HCT116 (cell line): ENCODE data around the gene TPRG1L. TPM values are rescaled to one million over a fixed set of nuclear protein-coding genes. Genes with fewer than 3 reads are reported as not detected.

Experiments
- ATAC-seq: fragments of 200-7000 bp; cut with Tn5 transposase; 2 replicates; pipeline ENCODE4 v1.9.1; 2020; ENCODE audit warnings: mild to moderate bottlenecking, moderate library complexity
- BruUV-seq: library from RNA; stranded (reverse); fragments of 400-500 nt; replicated peaks from 2 replicates; lab custom pipeline; 2021; lab: Mats Ljungman, UMichigan
- CTCF ChIA-PET: fragments of 300-600 bp; sonication (Branson Sonifier 250); formaldehyde crosslinking; loops from one replicate; lab custom pipeline; 2021; ENCODE audit warnings: antibody characterized with exemption; lab: Charles Lee
- POLR2A ChIA-PET: fragments of 300-600, 350-600 bp; sonication (Branson Sonifier 250); formaldehyde crosslinking; loops from one replicate; lab custom pipeline; 2021; ENCODE audit warnings: antibody characterized with exemption; lab: Charles Lee
- RAD21 ChIA-PET, 2 experiments: fragments of 300-600 bp; sonication (Branson Sonifier 250); formaldehyde crosslinking; loops; one replicate each; lab custom pipeline; 2023; ENCODE audit warnings: low total read pairs in 2 of 2; ENCODE audit not compliant: uncharacterized antibody in 2 of 2, unreplicated experiment in 2 of 2, low non-redundant PET in 1 of 2; lab: Charles Lee
- DNase-seq: peaks from one replicate; pipeline ENCODE4 v3.0.0-alpha.2; 2010; ENCODE audit warnings: low read depth, low spot score
- H2AFZ ChIP-seq: fragments of 200-600 bp; shearing (Covaris generic), sonication (generic); 2 replicates; pipeline ENCODE4 v1.6.1; 2017; ENCODE audit warnings: low read depth, mixed run types, mixed read lengths, antibody characterized with exemption, low read length; ENCODE audit not compliant: poor library complexity, severe bottlenecking
- H3K27ac ChIP-seq: 2 replicates; pipeline ENCODE4 v1.5.1; 2012; ENCODE audit warnings: low read depth, low read length
- H3K27me3 ChIP-seq: fragments of 200-600 bp; sonication (generic); 2 replicates; pipeline ENCODE4 v1.6.1; 2016; ENCODE audit warnings: mixed run types, low read length, mixed read lengths; ENCODE audit not compliant: insufficient read depth
- H3K36me3 ChIP-seq, 2 experiments: fragments of 200-500 bp in 1 of 2; fragments of 200-600 bp in 1 of 2; sonication (Bioruptor generic) in 1 of 2; sonication (generic) in 1 of 2; 2 replicates each; pipeline versions ENCODE4 v1.5.1 to v1.6.1; 2014 to 2016; ENCODE audit warnings: low read length in 2 of 2, inconsistent platforms in 1 of 2, mixed read lengths in 1 of 2, mixed run types in 1 of 2; ENCODE audit not compliant: insufficient read depth in 2 of 2, control insufficient read depth in 1 of 2
- H3K4me1 ChIP-seq, 2 experiments: fragments of 200-600 bp in 1 of 2; sonication (generic) in 1 of 2; 2 replicates each; pipeline versions ENCODE4 v1.5.1 to v1.6.1; 2012 to 2017; ENCODE audit warnings: low read length in 2 of 2, inconsistent platforms in 1 of 2, mild to moderate bottlenecking in 1 of 2, mixed read lengths in 1 of 2, mixed run types in 1 of 2, moderate library complexity in 1 of 2; ENCODE audit not compliant: insufficient read depth in 2 of 2, control insufficient read depth in 1 of 2
- H3K4me2 ChIP-seq: fragments of 200-600 bp; sonication (generic); 2 replicates; pipeline ENCODE4 v1.6.1; 2017; ENCODE audit warnings: mixed run types, low read length, mixed read lengths
- H3K4me3 ChIP-seq, 2 experiments: fragments of 200-600 bp in 1 of 2; sonication (generic) in 1 of 2; replicated peaks in 1 of 2; 2 replicates each; pipeline ENCODE4 v1.5.1; 2011 to 2016; ENCODE audit warnings: low read length in 2 of 2, control low read depth in 1 of 2, low read depth in 1 of 2, mild to moderate bottlenecking in 1 of 2, mixed read lengths in 1 of 2, mixed run types in 1 of 2
- H3K79me2 ChIP-seq: fragments of 200-600 bp; sonication (generic); 2 replicates; pipeline ENCODE4 v1.6.1; 2017; ENCODE audit warnings: mild to moderate bottlenecking, mixed run types, low read length, moderate library complexity, mixed read lengths; ENCODE audit not compliant: insufficient read depth
- H3K9ac ChIP-seq: fragments of 200-600 bp; sonication (generic); 2 replicates; pipeline ENCODE4 v1.6.1; 2016; ENCODE audit warnings: low read length, mixed read lengths
- H3K9me2 ChIP-seq: fragments of 200-600 bp; sonication (generic), shearing (Covaris generic); 2 replicates; pipeline ENCODE4 v1.6.1; 2017; ENCODE audit warnings: mixed run types, mild to moderate bottlenecking, moderate library complexity; ENCODE audit not compliant: insufficient read depth
- H3K9me3 ChIP-seq, 2 experiments: fragments of 200-500 bp in 1 of 2; fragments of 200-600 bp in 1 of 2; sonication (Bioruptor generic) in 1 of 2; sonication (generic) in 1 of 2; 2 replicates each; pipeline ENCODE4 v1.6.1; 2014 to 2017; ENCODE audit warnings: low read length in 2 of 2, mixed read lengths in 2 of 2, inconsistent platforms in 1 of 2, low read depth in 1 of 2, mild to moderate bottlenecking in 1 of 2, mixed run types in 1 of 2, moderate library complexity in 1 of 2; ENCODE audit not compliant: control insufficient read depth in 1 of 2, insufficient read depth in 1 of 2
- H4K20me1 ChIP-seq: fragments of 200-600 bp; sonication (generic), shearing (Covaris generic); 2 replicates; pipeline ENCODE4 v1.6.1; 2017; ENCODE audit warnings: mixed run types, mild to moderate bottlenecking, moderate library complexity; ENCODE audit not compliant: insufficient read depth
- CBX3 ChIP-seq: IDR thresholded peaks from 2 replicates; pipeline ENCODE4 v1.6.1; 2012; ENCODE audit warnings: low read depth
- CEBPB ChIP-seq: IDR thresholded peaks from 2 replicates; pipeline ENCODE4 v1.6.1; 2012; ENCODE audit warnings: low read depth
- EGR1 ChIP-seq: IDR thresholded peaks from 2 replicates; pipeline ENCODE4 v1.6.1; 2012; ENCODE audit warnings: low read depth
- ELF1 ChIP-seq: IDR thresholded peaks from 2 replicates; pipeline ENCODE4 v1.6.1; 2012; ENCODE audit warnings: low read depth, borderline replicate concordance
- EZH2 ChIP-seq: fragments of 200-600 bp; sonication (generic); IDR thresholded peaks from 2 replicates; pipeline ENCODE4 v1.6.1; 2017; ENCODE audit warnings: antibody characterized with exemption, mixed run types
- FOSL1 ChIP-seq: IDR thresholded peaks from 2 replicates; pipeline ENCODE4 v1.6.1; 2012; ENCODE audit warnings: low read depth
- JUND ChIP-seq: IDR thresholded peaks from 2 replicates; pipeline ENCODE4 v1.6.1; 2012
- POLR2A ChIP-seq: IDR thresholded peaks from 2 replicates; pipeline ENCODE4 v1.7.0; 2011; ENCODE audit warnings: borderline replicate concordance; ENCODE audit not compliant: insufficient read depth, insufficient read length; ENCODE audit errors: extremely low read depth
- POLR2AphosphoS5 ChIP-seq: IDR thresholded peaks from 2 replicates; pipeline ENCODE4 v1.6.1; 2011; ENCODE audit warnings: mild to moderate bottlenecking, low read depth, low read length, moderate library complexity
- RAD21 ChIP-seq: IDR thresholded peaks from 2 replicates; pipeline ENCODE4 v1.6.1; 2012; ENCODE audit warnings: low read depth, mild to moderate bottlenecking
- SIN3A ChIP-seq: IDR thresholded peaks from 2 replicates; pipeline ENCODE4 v1.6.1; 2012; ENCODE audit warnings: low read depth
- SP1 ChIP-seq: IDR thresholded peaks from 2 replicates; pipeline ENCODE4 v1.6.1; 2012; ENCODE audit warnings: low read depth
- SRF ChIP-seq: IDR thresholded peaks from 2 replicates; pipeline ENCODE4 v1.6.1; 2012; ENCODE audit warnings: low read depth
- TCF7L2 ChIP-seq: IDR thresholded peaks from 2 replicates; pipeline ENCODE4 v1.7.0; 2011; ENCODE audit warnings: borderline replicate concordance, inconsistent platforms; ENCODE audit not compliant: insufficient read depth, insufficient read length; ENCODE audit errors: extremely low read depth
- ZFX ChIP-seq: fragments of 450-650 bp; IDR thresholded peaks from 2 replicates; pipeline ENCODE4 v1.6.1; 2017
- ZNF274 ChIP-seq: fragments of 200-500 bp; sonication (Bioruptor generic); IDR thresholded peaks from 2 replicates; pipeline ENCODE4 v1.6.1; 2014; ENCODE audit warnings: mild to moderate bottlenecking, low read depth, low read length, inconsistent platforms
- intact Hi-C: fragments of 100-400 bp; cut with micrococcal nuclease; formaldehyde crosslinking; loops from 2 replicates; pipeline ENCODE4 v1.10.0; 2022
- total RNA-seq: library from RNA; stranded (reverse); gene quantifications from one replicate; pipeline ENCODE4 v1.2.1, GENCODE V29; 2021; ENCODE audit not compliant: unreplicated experiment
- TF ChIP-seq, protein P1 (sequence below): IDR thresholded peaks from 2 replicates; pipeline ENCODE4 v1.6.1; 2012
- TF ChIP-seq, protein P2 (sequence below): IDR thresholded peaks from 2 replicates; pipeline ENCODE4 v1.6.1; 2012
- TF ChIP-seq, protein P3 (sequence below): IDR thresholded peaks from 2 replicates; pipeline ENCODE4 v1.6.1; 2011; ENCODE audit warnings: mild to moderate bottlenecking, low read length, moderate library complexity; ENCODE audit not compliant: insufficient replicate concordance; ENCODE audit errors: extremely low read depth

The TPRG1L gene
- total RNA-seq, 1 experiment from 2014 or later, result 25.6 TPM

DNA sequence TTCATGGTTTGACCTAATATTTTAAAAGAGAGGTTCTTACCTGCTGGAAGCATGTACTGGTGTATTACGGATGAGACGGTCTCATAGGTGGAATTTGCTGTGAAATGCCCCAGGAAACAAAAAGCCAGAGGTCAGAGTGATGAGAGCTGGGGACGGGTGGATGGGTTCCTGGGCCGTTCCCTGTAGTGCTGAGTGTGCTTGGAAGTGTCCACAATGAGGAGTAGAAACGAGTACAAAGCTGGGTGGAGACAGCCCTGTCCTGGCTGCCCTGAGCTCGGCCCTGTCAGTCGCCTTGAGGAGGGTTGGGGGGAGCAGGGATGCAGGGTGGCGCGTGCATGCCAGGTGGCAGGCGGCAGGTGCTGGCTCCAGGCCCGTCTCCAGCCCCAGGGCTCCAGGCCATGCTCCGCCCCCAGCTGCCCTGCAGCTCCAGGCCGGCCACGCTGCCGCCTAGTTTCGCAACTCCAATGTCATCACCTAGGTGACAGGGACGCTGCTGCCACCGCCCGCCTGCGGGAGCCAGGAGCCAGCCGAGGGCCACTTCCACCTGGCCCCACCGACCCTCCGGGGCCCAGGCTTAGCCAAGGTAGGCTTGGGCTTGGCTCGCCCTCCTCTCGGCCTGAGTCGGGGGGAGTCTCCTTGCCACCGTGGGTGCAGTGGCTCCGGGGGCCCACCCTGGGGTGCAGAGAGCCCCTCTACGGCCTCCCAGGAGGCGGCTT is 43.9 kb downstream of the TPRG1L start (continued):
- TF ChIP-seq SRF (no peak), JUND (no peak), SIN3A (no peak; the same call in 1 of the 2 replicates), CBX3 (no peak), RAD21 (no peak)

DNA sequence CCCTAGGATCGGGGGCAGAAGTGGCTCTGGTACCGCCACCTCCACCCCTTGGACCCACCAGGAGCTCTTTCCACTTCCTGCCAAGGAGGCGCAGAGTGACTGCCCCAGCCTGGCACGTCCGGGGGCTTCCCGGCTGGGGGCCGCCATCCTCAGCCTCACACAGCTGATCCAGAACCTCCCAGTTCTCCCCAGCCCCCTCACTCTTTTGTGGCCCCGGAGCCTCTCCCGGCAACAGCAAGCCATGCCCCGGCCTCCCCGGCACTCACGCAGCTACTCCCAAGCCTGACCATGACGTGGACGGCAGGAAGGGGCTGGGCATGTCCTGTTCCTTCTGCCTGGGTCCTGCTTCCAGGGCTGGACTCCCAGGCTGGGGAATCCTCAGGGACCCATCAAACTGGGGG is 44.6 kb downstream of the TPRG1L start:
- RAD21 ChIA-PET, result no interaction called here
- intact Hi-C loops, result loop anchor here (5.0 kb wide), 1 partner anchor 233 kb away; the partner anchor contains the start of gene C1orf174
- H4K20me1 ChIP-seq, result no peaks in the 10 kb centered on the region
- TF ChIP-seq SIN3A (no peak), POLR2A (no peak), EGR1 (no peak), RAD21 (no peak), TCF7L2 (no peak), EZH2 (no peak), ZFX (no peak), ELF1 (no peak), FOSL1 (no peak), SRF (no peak), ZNF274 (no peak), SP1 (no peak), CEBPB (no peak), POLR2AphosphoS5 (no peak)
- TF ChIP-seq, protein P1, sequence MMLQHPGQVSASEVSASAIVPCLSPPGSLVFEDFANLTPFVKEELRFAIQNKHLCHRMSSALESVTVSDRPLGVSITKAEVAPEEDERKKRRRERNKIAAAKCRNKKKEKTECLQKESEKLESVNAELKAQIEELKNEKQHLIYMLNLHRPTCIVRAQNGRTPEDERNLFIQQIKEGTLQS, result no peak
- TF ChIP-seq, protein P2, sequence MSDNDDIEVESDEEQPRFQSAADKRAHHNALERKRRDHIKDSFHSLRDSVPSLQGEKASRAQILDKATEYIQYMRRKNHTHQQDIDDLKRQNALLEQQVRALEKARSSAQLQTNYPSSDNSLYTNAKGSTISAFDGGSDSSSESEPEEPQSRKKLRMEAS, result no peak
- TF ChIP-seq, protein P3, sequence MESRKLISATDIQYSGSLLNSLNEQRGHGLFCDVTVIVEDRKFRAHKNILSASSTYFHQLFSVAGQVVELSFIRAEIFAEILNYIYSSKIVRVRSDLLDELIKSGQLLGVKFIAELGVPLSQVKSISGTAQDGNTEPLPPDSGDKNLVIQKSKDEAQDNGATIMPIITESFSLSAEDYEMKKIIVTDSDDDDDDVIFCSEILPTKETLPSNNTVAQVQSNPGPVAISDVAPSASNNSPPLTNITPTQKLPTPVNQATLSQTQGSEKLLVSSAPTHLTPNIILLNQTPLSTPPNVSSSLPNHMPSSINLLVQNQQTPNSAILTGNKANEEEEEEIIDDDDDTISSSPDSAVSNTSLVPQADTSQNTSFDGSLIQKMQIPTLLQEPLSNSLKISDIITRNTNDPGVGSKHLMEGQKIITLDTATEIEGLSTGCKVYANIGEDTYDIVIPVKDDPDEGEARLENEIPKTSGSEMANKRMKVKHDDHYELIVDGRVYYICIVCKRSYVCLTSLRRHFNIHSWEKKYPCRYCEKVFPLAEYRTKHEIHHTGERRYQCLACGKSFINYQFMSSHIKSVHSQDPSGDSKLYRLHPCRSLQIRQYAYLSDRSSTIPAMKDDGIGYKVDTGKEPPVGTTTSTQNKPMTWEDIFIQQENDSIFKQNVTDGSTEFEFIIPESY, result no peak
- TF ChIP-seq, all 23 proteins: peak for 0
- Histone ChIP-seq H3K9me3 (no peaks in the 10 kb centered on the region), H3K36me3 (no peaks in the 10 kb centered on the region), H3K9ac (no peak overlapping the region), H3K4me3 (no peak overlapping the region), H3K79me2 (peaks cover 59% of the 10 kb centered on the region; the same call in 1 of the 2 replicates), H2AFZ (no peak overlapping the region), H3K27me3 (no peaks in the 10 kb centered on the region), H3K4me1 (peaks cover 32 to 63% of the 10 kb centered on the region in 2 experiments), H3K27ac (no peak overlapping the region), H3K4me2 (peak overlapping the region; percentile 63; the same call in 1 of the 2 replicates), H3K9me2 (no peaks in the 10 kb centered on the region)
- ChIA-PET POLR2A (interaction anchor here (0.6 kb wide), 1 partner anchor 97 kb away, joined by 4 read pairs; no protein-coding TSS in a partner anchor), CTCF (no interaction called here)
- ATAC-seq, result no peak
- no TSS peak for BruUV-seq
- DNase-seq, result no peak
